ENCODE data around the gene TMEM208. TPM values are rescaled to one million over a fixed set of nuclear protein-coding genes. Genes with fewer than 3 reads are reported as not detected.

The TMEM208 gene
- total RNA-seq, 1 donor from 2014 or later = 44.9 TPM

- ATAC-seq (no peak), DNase-seq (ENCODE audit: low spot score) (no peak)
These were observed 35.4 kb upstream of the TMEM208 start for GRCh38 chr16:67191411-67191994.

GRCh38 chr16:67191995-67192681 is 34.8 kb upstream of the TMEM208 start, which contains the start of gene E2F4:
TSS of gene E2F4 (plus strand) at chr16:67192155. CDS start at chr16:67192228, 73 bp downstream.
- ATAC-seq (peak; percentile 95), DNase-seq (ENCODE audit: low spot score) (peak; percentile 93)

GRCh38 chr16:67192781-67193361 is 34.1 kb upstream of the TMEM208 start:
- DNase-seq (ENCODE audit: low spot score) = no peak
- ATAC-seq = no peak

GRCh38 chr16:67193536-67193935 is 33.4 kb upstream of the TMEM208 start:
- no peak for ATAC-seq
- no peak for DNase-seq (ENCODE audit: low spot score)

- DNase-seq (ENCODE audit: low spot score) (no peak), ATAC-seq (no peak)
These were observed 32.7 kb upstream of the TMEM208 start for GRCh38 chr16:67194260-67194659.

- ATAC-seq = no peak
- no peak for DNase-seq (ENCODE audit: low spot score)
These were observed 31.3 kb upstream of the TMEM208 start for GRCh38 chr16:67195676-67196075.

GRCh38 chr16:67196881-67197280 is 30.0 kb upstream of the TMEM208 start:
- no peak for DNase-seq (ENCODE audit: low spot score)
- no peak for ATAC-seq

- DNase-seq (ENCODE audit: low spot score) (no peak), ATAC-seq (no peak)
These were observed 29.2 kb upstream of the TMEM208 start for GRCh38 chr16:67197704-67198103.

- peak; percentile 42 for ATAC-seq
- no peak for DNase-seq (ENCODE audit: low spot score)
These were observed 28.6 kb upstream of the TMEM208 start for GRCh38 chr16:67198238-67198734.

GRCh38 chr16:67199011-67199807 is 27.7 kb upstream of the TMEM208 start, which contains the start of gene ELMO3:
TSS of gene ELMO3 (plus strand) at chr16:67199131. CDS start at chr16:67199327, 196 bp downstream.
- DNase-seq (ENCODE audit: low spot score) (peak; percentile 61), ATAC-seq (peak; percentile 78)

- peak; percentile 5 for ATAC-seq
These were observed 27.1 kb upstream of the TMEM208 start for GRCh38 chr16:67199808-67200198.

GRCh38 chr16:67200491-67200890 is 26.4 kb upstream of the TMEM208 start:
- no peak for DNase-seq (ENCODE audit: low spot score)
- ATAC-seq = no peak

More at GRCh38 chr16:67199808-67200198, 27.1 kb upstream of the TMEM208 start:
- no peak for DNase-seq (ENCODE audit: low spot score)

- ATAC-seq (no peak), DNase-seq (ENCODE audit: low spot score) (no peak)
These were observed 25.3 kb upstream of the TMEM208 start for GRCh38 chr16:67201411-67202345.

GRCh38 chr16:67202426-67202825 is 24.5 kb upstream of the TMEM208 start:
- DNase-seq (ENCODE audit: low spot score) (no peak), ATAC-seq (no peak)

- no peak for DNase-seq (ENCODE audit: low spot score)
These were observed 23.9 kb upstream of the TMEM208 start for GRCh38 chr16:67202956-67203493.

GRCh38 chr16:67204076-67204475 is 22.9 kb upstream of the TMEM208 start:
- ATAC-seq (no peak), DNase-seq (ENCODE audit: low spot score) (no peak)

More at GRCh38 chr16:67202956-67203493, 23.9 kb upstream of the TMEM208 start:
- ATAC-seq = no peak

- ATAC-seq (no peak), DNase-seq (ENCODE audit: low spot score) (no peak)
These were observed 20.6 kb upstream of the TMEM208 start for GRCh38 chr16:67206129-67206837.

- no peak for ATAC-seq
- DNase-seq (ENCODE audit: low spot score) = no peak
These were observed 20.1 kb upstream of the TMEM208 start for GRCh38 chr16:67206838-67207248.
